ENCODE measurements around the gene OPN1MW3.
"Not testable (repeated sequence)": the region's sequence is repeated elsewhere in the genome, so short reads cannot be mapped to it uniquely, and the experiment has no call there.

The OPN1MW3 gene

DNA sequence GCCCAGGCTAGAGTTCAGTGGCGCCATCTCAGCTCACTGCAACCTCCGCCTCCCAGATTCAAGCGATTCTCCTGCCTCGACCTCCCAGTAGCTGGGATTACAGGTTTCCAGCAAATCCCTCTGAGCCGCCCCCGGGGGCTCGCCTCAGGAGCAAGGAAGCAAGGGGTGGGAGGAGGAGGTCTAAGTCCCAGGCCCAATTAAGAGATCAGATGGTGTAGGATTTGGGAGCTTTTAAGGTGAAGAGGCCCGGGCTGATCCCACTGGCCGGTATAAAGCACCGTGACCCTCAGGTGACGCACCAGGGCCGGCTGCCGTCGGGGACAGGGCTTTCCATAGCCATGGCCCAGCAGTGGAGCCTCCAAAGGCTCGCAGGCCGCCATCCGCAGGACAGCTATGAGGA lies at the start of gene OPN1MW3:
OPN1MW3 (plus strand) TSS at position 301 of the 400 bp plus-strand sequence; CDS start at position 339, 38 bp downstream.
- DNase-seq, ATAC-seq, H3K27ac Mint-ChIP-seq, H3K9me3 Mint-ChIP-seq, H3K4me3 Mint-ChIP-seq, H3K4me1 Mint-ChIP-seq, H3K27me3 Mint-ChIP-seq: not testable (repeated sequence)

DNA sequence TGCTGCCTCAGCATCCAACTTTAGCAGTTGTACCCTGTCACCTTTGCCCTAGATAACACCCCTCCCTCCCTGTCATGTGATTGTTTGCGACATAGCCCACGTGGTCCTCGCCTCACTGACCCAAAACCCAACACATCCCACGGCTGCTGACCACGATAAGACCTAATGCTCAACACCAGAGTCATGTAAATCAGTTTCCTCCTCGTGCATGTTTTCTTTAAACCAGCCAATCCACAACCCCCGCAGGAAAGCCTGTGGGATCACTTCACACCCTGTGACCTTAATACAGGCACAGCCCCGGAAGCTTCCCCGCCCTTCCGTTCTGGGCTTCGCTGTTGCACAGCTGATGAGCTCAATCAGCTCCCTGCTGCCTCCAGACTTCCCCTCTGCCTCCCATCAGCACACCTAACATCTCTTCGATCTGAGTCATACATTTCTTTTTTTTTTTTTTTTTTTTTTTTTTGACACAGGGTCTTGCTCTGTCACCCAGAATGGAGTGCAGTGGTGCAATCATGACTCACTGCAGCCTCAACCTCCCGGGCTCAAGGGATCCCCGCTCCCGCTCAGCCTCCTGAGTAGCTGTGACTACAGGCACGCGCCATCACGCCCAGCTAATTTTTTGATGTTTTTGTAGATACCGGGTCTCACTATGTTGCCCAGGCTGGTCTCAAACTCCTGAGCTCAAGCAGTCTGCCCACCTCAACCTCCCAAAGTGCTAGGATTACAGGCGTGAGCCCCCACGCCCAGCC lies 47.5 kb upstream of the OPN1MW3 start:
- not testable (repeated sequence) for H3K9me3 Mint-ChIP-seq

DNA sequence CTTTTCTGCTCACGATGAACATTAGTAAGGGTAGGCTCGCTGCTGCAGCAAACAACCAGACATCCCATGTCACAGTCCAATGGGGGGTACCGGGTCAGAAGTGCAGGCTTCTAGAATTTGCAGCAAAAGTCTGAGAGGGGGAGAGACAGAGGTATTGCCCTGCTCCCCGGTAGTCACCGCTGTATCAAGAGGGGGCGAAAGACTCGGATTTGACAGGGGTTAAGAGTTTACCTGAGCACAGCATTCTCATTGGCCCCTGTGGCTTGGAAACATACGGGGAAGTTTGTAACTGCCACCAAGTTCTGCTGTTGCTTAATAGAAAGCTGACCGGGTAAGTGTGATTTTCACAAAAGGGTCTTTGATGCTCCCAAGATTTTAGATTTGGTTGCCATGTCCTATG lies 46.3 kb upstream of the OPN1MW3 start:
- H3K27ac Mint-ChIP-seq, H3K4me3 Mint-ChIP-seq, DNase-seq, H3K4me1 Mint-ChIP-seq, H3K9me3 Mint-ChIP-seq, H3K27me3 Mint-ChIP-seq, ATAC-seq: not testable (repeated sequence)

More for the DNA sequence above, 47.5 kb upstream of the OPN1MW3 start:
- ATAC-seq, result peak; percentile 99
- not testable (repeated sequence) for H3K27ac Mint-ChIP-seq, DNase-seq, H3K4me1 Mint-ChIP-seq, H3K27me3 Mint-ChIP-seq
- H3K4me3 Mint-ChIP-seq, result peak overlapping the region in 1 of 2 donors; percentile 41

DNA sequence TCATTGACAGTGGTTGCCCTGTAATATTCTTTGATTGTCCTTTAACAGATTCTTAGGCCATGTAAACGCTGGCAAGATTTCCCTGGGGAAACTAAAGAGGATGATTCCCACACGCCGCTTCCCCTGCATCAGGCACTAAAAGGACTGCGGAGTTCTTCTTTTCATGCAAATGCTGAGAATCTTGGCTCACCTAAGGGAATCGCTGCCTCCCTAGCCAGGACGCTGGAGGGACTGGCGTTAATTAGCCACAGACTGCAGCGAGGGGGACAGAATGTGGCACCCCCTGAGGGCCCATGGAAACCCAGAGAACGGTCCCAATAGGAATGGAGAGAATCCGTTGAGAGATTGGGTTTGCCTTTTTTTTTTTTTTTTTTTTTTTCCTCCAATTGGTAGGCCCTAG lies 45.9 kb upstream of the OPN1MW3 start:
- H3K27me3 Mint-ChIP-seq, DNase-seq, H3K4me3 Mint-ChIP-seq, H3K9me3 Mint-ChIP-seq, ATAC-seq, H3K27ac Mint-ChIP-seq, H3K4me1 Mint-ChIP-seq: not testable (repeated sequence)

DNA sequence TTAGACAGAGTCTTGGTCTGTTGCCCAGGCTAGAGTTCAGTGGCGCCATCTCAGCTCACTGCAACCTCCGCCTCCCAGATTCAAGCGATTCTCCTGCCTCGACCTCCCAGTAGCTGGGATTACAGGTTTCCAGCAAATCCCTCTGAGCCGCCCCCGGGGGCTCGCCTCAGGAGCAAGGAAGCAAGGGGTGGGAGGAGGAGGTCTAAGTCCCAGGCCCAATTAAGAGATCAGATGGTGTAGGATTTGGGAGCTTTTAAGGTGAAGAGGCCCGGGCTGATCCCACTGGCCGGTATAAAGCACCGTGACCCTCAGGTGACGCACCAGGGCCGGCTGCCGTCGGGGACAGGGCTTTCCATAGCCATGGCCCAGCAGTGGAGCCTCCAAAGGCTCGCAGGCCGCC lies 37.9 kb upstream of the OPN1MW3 start, which contains the start of gene OPN1MW2:
OPN1MW2 (plus strand) TSS at position 301 of the 400 bp plus-strand sequence; CDS start at position 361, 60 bp downstream.
- H3K27me3 Mint-ChIP-seq, H3K4me1 Mint-ChIP-seq, H3K27ac Mint-ChIP-seq: not testable (repeated sequence)

DNA sequence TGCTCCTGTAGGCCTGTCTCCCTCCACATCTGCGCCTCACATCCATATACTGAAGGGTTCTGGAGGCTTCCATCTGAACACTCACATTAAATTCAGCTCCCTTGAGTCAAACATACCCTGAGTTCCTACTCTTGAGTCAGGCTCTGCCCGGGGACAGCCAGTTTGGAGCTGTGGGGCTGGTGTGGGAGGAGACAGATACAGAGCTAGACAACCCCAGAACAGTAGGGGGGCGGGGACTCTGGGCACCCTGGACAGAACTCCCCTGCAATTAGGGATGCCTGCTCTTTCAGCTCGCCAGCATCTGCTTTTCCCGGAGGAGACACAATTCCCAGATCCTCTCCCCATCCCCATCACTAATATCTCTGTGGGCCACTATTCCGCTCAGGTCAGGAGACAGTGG lies 32.1 kb upstream of the OPN1MW3 start:
- not testable (repeated sequence) for H3K9me3 Mint-ChIP-seq, ATAC-seq, DNase-seq, H3K27me3 Mint-ChIP-seq, H3K4me1 Mint-ChIP-seq, H3K4me3 Mint-ChIP-seq, H3K27ac Mint-ChIP-seq

More for the DNA sequence above, 37.9 kb upstream of the OPN1MW3 start, which contains the start of gene OPN1MW2:
- not testable (repeated sequence) for DNase-seq, ATAC-seq, H3K9me3 Mint-ChIP-seq, H3K4me3 Mint-ChIP-seq

DNA sequence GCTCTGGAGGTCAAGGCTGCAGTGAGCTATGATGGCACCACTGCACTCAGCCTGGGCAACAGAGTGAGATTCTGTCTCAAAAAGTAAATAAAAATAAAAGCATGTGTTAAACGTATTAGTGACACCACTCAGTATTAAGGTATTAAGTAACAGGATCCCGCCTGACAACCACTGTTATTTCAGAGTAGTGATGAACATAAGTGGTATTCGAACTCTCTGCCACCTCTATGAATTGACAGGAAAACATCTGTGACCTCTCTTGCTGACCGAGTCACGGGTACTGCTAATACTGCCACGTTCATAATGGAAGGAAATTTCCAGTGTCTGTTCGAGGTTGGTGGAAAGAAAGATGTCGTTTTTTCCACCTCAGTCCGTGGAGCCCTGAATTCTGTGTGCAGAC lies 30.7 kb upstream of the OPN1MW3 start:
- not testable (repeated sequence) for H3K9me3 Mint-ChIP-seq, ATAC-seq, DNase-seq, H3K4me3 Mint-ChIP-seq, H3K4me1 Mint-ChIP-seq, H3K27me3 Mint-ChIP-seq, H3K27ac Mint-ChIP-seq

DNA sequence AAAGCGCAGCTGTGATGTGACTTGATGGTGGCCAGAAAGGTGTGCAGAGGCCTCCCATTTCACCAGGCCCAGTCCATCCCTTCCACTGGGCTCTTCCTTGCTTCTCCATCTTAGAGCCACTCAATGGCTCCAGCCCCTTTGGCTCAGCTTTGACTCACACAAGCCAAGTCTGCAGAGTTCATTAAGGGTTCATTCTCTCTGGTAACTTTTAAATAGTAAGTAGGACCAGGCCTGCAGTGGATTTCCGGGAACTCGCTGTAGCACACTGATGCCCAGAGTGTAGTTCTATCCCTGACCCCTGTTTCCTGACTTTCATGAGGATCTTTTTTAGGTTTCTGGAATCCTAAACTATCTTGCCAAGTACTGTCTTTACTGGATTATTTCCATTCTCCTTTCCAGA lies 25.9 kb upstream of the OPN1MW3 start:
- H3K4me1 Mint-ChIP-seq, H3K9me3 Mint-ChIP-seq, ATAC-seq, H3K27me3 Mint-ChIP-seq, H3K27ac Mint-ChIP-seq, H3K4me3 Mint-ChIP-seq, DNase-seq: not testable (repeated sequence)

DNA sequence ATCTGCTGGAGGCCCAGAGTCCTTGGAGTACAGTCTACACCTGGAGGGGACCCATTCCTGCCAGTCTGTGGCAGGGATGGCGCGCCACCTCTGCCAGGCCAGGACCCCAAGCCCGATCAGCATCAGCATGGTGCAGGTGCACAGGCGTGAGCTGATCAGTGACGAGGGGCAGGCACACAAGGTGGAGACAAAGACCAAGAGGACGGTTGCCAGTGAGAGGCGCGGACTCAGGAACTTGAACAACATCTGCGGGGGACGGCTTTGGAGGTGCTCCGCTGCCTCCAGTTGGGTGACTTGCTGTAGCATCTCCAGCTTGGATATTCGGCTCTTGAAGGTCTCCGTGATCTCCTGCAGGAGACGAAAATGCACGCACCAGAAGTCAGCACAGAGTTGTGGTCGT lies 23.8 kb upstream of the OPN1MW3 start:
- not testable (repeated sequence) for H3K4me3 Mint-ChIP-seq

DNA sequence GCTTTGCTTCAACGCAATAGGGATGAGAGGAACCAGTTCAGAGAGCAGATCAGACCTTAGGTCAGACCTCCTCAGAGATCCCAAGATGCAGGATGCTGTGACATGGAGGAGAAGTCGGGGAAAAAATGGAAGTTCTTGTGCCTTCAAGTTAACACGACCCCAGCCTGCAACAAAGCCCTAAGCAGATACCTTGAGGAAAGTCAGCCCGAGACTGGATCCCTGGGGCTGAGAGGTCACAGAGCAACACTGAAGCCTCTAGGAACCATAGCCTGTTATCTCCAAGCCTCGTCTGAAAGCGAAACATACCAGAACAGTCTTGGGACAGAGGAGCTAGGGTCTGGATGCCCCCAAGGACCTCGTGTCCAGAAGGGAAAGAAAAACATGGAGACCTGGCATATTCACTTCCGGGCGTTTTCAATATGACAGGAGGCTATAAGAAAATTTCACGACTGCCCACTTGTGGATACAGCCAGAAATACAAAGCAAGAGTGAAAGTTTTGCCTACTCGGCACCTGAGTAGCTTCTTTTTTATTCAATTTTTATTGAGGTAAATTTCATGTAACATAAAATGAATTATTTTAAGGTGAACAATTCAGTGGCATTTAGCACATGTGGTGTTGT lies 18.3 kb upstream of the OPN1MW3 start:
- not testable (repeated sequence) for H3K27me3 Mint-ChIP-seq, H3K9me3 Mint-ChIP-seq, H3K4me3 Mint-ChIP-seq, H3K4me1 Mint-ChIP-seq, ATAC-seq, H3K27ac Mint-ChIP-seq, DNase-seq

More for the DNA sequence above, 23.8 kb upstream of the OPN1MW3 start:
- H3K27me3 Mint-ChIP-seq, ATAC-seq, H3K9me3 Mint-ChIP-seq, H3K4me1 Mint-ChIP-seq, DNase-seq, H3K27ac Mint-ChIP-seq: not testable (repeated sequence)

DNA sequence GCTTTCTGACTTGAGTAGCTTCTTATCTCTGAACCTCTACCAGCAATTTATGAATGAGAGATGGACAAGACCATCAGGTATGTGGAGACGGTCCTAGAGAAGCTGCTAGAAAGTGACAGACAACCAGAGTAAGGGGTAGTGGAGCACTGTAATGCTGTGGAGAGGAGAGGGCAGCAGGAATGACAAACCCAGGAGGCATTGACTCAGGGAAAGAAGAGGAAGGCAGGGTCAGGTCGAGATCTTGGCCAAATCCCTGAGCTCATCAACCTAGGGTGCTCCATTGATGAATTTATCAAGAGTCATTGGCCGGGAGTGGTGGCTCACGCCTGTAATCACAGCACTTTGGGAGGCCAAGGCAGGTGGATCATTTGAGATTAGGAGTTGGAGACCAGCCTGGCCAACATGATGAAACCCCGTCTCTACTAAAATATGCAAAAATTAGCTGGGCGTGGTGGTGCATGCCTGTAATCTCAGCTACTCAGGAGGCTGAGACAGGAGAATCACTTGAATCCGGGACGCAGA lies 17.3 kb upstream of the OPN1MW3 start:
- H3K27ac Mint-ChIP-seq, H3K4me3 Mint-ChIP-seq, DNase-seq, H3K9me3 Mint-ChIP-seq, H3K4me1 Mint-ChIP-seq, H3K27me3 Mint-ChIP-seq, ATAC-seq: not testable (repeated sequence)

DNA sequence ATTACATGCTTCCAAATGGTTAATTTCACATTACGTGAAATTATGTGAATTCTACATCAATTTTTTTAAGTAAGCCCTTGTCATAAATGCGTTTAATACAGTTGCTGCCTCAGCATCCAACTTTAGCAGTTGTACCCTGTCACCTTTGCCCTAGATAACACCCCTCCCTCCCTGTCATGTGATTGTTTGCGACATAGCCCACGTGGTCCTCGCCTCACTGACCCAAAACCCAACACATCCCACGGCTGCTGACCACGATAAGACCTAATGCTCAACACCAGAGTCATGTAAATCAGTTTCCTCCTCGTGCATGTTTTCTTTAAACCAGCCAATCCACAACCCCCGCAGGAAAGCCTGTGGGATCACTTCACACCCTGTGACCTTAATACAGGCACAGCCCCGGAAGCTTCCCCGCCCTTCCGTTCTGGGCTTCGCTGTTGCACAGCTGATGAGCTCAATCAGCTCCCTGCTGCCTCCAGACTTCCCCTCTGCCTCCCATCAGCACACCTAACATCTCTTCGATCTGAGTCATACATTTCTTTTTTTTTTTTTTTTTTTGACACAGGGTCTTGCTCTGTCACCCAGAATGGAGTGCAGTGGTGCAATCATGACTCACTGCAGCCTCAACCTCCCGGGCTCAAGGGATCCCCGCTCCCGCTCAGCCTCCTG lies 9.9 kb upstream of the OPN1MW3 start:
- ATAC-seq (peak; percentile 97), DNase-seq (peak; percentile 0 to 36)
- not testable (repeated sequence) for H3K27me3 Mint-ChIP-seq, H3K4me1 Mint-ChIP-seq, H3K9me3 Mint-ChIP-seq
- Mint-ChIP-seq H3K27ac (peak overlapping the region in 1 of 2 donors; percentile 83), H3K4me3 (peak overlapping the region in 1 of 2 donors; percentile 37)

DNA sequence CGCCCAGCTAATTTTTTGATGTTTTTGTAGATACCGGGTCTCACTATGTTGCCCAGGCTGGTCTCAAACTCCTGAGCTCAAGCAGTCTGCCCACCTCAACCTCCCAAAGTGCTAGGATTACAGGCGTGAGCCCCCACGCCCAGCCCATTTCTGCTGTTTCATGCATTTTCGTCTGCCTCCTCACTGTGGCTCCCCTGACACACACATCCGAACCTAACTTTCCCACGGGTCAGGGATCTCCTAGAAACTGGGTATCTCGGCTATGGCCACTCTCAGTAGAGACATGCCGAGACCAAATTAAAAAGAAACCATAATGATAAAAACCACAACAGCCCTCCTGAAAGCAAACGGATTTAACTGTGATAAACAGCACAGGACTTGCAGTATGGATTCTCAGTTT lies 9.3 kb upstream of the OPN1MW3 start:
- ATAC-seq, DNase-seq, H3K4me3 Mint-ChIP-seq, H3K27ac Mint-ChIP-seq, H3K9me3 Mint-ChIP-seq, H3K27me3 Mint-ChIP-seq, H3K4me1 Mint-ChIP-seq: not testable (repeated sequence)

DNA sequence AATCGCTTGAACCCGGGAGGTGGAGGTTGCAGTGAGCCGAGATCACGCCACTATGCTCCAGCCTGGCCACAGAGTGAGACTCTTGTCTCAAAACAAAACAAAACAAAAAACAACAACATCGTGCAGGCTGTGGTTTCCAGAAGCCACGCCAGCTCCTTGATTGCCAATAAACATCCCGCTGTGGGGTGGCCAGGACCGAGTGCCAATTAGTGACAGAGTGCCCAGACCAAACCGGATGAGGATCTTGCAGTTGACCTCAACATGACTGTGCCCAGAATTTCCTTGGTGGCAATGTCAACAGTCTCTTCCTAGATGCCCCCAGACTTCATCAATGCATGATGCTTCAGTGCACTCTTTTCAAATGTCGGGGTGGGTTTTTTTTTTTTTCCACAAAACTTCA lies 1.3 kb downstream of the OPN1MW3 start:
- H3K27ac Mint-ChIP-seq, DNase-seq, H3K9me3 Mint-ChIP-seq, H3K4me1 Mint-ChIP-seq, H3K27me3 Mint-ChIP-seq, H3K4me3 Mint-ChIP-seq, ATAC-seq: not testable (repeated sequence)

DNA sequence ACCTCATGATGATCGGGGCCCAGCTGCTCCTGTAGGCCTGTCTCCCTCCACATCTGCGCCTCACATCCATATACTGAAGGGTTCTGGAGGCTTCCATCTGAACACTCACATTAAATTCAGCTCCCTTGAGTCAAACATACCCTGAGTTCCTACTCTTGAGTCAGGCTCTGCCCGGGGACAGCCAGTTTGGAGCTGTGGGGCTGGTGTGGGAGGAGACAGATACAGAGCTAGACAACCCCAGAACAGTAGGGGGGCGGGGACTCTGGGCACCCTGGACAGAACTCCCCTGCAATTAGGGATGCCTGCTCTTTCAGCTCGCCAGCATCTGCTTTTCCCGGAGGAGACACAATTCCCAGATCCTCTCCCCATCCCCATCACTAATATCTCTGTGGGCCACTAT lies 5.7 kb downstream of the OPN1MW3 start:
- H3K9me3 Mint-ChIP-seq, H3K4me3 Mint-ChIP-seq, DNase-seq, H3K27ac Mint-ChIP-seq, H3K4me1 Mint-ChIP-seq, H3K27me3 Mint-ChIP-seq, ATAC-seq: not testable (repeated sequence)

DNA sequence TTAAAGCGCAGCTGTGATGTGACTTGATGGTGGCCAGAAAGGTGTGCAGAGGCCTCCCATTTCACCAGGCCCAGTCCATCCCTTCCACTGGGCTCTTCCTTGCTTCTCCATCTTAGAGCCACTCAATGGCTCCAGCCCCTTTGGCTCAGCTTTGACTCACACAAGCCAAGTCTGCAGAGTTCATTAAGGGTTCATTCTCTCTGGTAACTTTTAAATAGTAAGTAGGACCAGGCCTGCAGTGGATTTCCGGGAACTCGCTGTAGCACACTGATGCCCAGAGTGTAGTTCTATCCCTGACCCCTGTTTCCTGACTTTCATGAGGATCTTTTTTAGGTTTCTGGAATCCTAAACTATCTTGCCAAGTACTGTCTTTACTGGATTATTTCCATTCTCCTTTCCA lies 11.9 kb downstream of the OPN1MW3 start:
- not testable (repeated sequence) for H3K9me3 Mint-ChIP-seq, DNase-seq, H3K27me3 Mint-ChIP-seq, ATAC-seq, H3K27ac Mint-ChIP-seq, H3K4me3 Mint-ChIP-seq, H3K4me1 Mint-ChIP-seq
